Activated CD8-positive, alpha-beta T cell treated with anti-CD3 and anti-CD28 coated beads for 36 hours (primary cell): ENCODE measurements around the gene CDH11. TPM values are rescaled to one million over a fixed set of nuclear protein-coding genes. Genes with fewer than 3 reads are reported as not detected.

Experiments
- ATAC-seq: fragments of 200-7000 bp; cut with Tn5 transposase; one replicate; pipeline ENCODE4 v1.10.0; 2021; ENCODE audit warnings: mild to moderate bottlenecking, moderate library complexity
- CTCF ChIA-PET: fragments of 350-600 bp; sonication (Branson Sonifier 250); formaldehyde crosslinking; loops from one replicate; lab custom pipeline; 2021; ENCODE audit warnings: antibody characterized with exemption; lab: Charles Lee
- POLR2A ChIA-PET: fragments of 350-600 bp; sonication (Branson Sonifier 250); formaldehyde crosslinking; loops from one replicate; lab custom pipeline; 2021; ENCODE audit warnings: antibody characterized with exemption; lab: Charles Lee
- DNase-seq: peaks from one replicate; pipeline ENCODE4 v3.0.0-alpha.2; 2020
- H3K27ac Mint-ChIP-seq: one replicate; pipeline ENCODE4 v1.8.0; 2021; ENCODE audit warnings: mild to moderate bottlenecking, mixed read lengths
- H3K27me3 Mint-ChIP-seq: one replicate; pipeline ENCODE4 v1.8.0; 2021; ENCODE audit warnings: mixed read lengths
- H3K36me3 Mint-ChIP-seq: one replicate; pipeline ENCODE4 v1.8.0; 2021; ENCODE audit warnings: low read depth, mixed read lengths
- H3K4me1 Mint-ChIP-seq: one replicate; pipeline ENCODE4 v1.8.0; 2021; ENCODE audit warnings: low read depth, mixed read lengths
- H3K4me3 Mint-ChIP-seq: one replicate; pipeline ENCODE4 v1.8.0; 2021; ENCODE audit warnings: mild to moderate bottlenecking, moderate library complexity, mixed read lengths
- H3K9me3 Mint-ChIP-seq: one replicate; pipeline ENCODE4 v1.8.0; 2021; ENCODE audit warnings: mixed read lengths
- intact Hi-C: fragments of 100-400 bp; cut with micrococcal nuclease; formaldehyde crosslinking; loops from one replicate; pipeline ENCODE4 v1.10.0; 2022
- total RNA-seq, 2 experiments: library from RNA; stranded (reverse); gene quantifications; one replicate each; pipeline ENCODE4 v1.2.3, GENCODE V29; 2021
- TF ChIP-seq, protein P1 (sequence below): fragments of 200-600 bp; IDR thresholded peaks from one replicate; pipeline ENCODE4 v1.8.0; 2022; ENCODE audit warnings: antibody characterized with exemption, mild to moderate bottlenecking

The CDH11 gene
- total RNA-seq, 2 experiments from 2014 or later, result not detected

DNA sequence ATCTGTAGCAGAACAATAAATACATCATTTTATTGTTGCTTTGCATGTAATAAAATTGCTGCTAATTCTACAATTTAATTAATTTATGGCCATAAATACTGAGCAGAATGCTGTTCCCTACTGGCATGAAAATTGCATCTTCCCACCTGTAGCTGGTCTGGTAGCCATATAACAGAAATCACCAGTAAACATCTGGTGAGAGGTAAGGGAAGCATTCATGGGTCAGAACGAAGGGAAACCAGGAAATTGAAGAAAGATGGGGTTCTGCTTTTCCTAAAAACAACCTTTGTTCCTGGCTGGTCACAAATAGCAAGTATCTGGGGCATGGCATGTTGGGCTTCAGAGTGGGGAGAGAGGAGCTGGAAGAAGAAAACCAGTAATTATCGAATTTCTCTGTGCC lies 128.4 kb downstream of the CDH11 start:
- H3K9me3 Mint-ChIP-seq, result peaks cover 5% of the 10 kb centered on the region
- TF ChIP-seq, protein P1, sequence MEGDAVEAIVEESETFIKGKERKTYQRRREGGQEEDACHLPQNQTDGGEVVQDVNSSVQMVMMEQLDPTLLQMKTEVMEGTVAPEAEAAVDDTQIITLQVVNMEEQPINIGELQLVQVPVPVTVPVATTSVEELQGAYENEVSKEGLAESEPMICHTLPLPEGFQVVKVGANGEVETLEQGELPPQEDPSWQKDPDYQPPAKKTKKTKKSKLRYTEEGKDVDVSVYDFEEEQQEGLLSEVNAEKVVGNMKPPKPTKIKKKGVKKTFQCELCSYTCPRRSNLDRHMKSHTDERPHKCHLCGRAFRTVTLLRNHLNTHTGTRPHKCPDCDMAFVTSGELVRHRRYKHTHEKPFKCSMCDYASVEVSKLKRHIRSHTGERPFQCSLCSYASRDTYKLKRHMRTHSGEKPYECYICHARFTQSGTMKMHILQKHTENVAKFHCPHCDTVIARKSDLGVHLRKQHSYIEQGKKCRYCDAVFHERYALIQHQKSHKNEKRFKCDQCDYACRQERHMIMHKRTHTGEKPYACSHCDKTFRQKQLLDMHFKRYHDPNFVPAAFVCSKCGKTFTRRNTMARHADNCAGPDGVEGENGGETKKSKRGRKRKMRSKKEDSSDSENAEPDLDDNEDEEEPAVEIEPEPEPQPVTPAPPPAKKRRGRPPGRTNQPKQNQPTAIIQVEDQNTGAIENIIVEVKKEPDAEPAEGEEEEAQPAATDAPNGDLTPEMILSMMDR, result no peak
- no peak overlapping the region for H3K27ac Mint-ChIP-seq
- DNase-seq (no peak), ATAC-seq (no peak)
- POLR2A ChIA-PET, result no interaction called here
- H3K4me1 Mint-ChIP-seq, result no peaks in the 10 kb centered on the region
- CTCF ChIA-PET, result no interaction called here
- H3K27me3 Mint-ChIP-seq, result no peaks in the 10 kb centered on the region
- intact Hi-C loops, result no loop called here
- H3K36me3 Mint-ChIP-seq, result no peaks in the 10 kb centered on the region
- no peak overlapping the region for H3K4me3 Mint-ChIP-seq

DNA sequence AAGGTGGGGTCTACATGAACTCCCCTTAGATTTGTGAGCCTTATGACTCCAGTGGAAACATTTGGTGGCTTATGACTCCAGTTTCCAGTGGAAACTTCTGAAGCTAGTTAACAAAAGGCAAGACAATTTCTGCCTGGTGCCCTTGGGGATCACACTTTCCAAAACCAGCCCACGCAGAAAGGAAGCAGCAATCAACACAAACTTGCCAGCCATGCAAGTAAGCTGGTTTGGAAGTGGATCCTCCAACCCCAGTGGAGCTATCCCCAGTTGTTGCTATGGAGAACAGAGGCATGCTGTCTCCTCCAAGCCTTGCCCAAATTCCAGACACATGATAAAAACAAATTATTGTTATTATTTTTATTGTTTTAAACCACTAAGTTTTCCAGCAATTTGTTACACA lies 130.9 kb downstream of the CDH11 start:
- peaks cover 6% of the 10 kb centered on the region for H3K9me3 Mint-ChIP-seq
- H3K4me3 Mint-ChIP-seq, result no peak overlapping the region
- DNase-seq, result no peak
- ChIA-PET CTCF (no interaction called here), POLR2A (no interaction called here)
- intact Hi-C loops, result no loop called here
- TF ChIP-seq, protein P1, result no peak
- no peak overlapping the region for H3K27ac Mint-ChIP-seq
- ATAC-seq, result no peak
- H3K27me3 Mint-ChIP-seq, result no peaks in the 10 kb centered on the region
- H3K36me3 Mint-ChIP-seq, result no peaks in the 10 kb centered on the region
- no peaks in the 10 kb centered on the region for H3K4me1 Mint-ChIP-seq

DNA sequence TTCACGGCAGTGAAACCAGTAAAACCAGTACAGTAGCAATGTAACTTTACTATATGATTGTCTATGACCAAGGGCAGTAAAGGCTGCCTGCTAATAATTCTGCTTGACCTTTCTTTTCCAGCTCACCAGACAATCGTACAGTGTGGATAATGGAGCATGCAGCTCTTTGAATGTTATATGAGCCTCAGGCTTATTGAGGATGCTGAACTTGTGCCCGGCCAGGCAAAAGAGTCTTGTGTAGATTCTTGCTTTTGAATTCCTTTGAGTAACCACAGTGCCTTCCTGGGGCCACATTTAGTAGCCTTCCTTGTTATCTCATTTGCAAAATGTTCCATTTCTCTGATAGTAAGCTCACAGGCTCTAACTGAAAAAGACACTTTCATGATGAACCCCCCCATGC lies 131.8 kb downstream of the CDH11 start:
- Mint-ChIP-seq H3K27me3 (no peaks in the 10 kb centered on the region), H3K4me3 (no peak overlapping the region), H3K27ac (no peak overlapping the region), H3K36me3 (no peaks in the 10 kb centered on the region), H3K4me1 (no peaks in the 10 kb centered on the region), H3K9me3 (peaks cover 9% of the 10 kb centered on the region)
- ChIA-PET POLR2A (no interaction called here), CTCF (no interaction called here)
- TF ChIP-seq, protein P1, result no peak
- intact Hi-C loops, result no loop called here
- ATAC-seq (no peak), DNase-seq (no peak)

DNA sequence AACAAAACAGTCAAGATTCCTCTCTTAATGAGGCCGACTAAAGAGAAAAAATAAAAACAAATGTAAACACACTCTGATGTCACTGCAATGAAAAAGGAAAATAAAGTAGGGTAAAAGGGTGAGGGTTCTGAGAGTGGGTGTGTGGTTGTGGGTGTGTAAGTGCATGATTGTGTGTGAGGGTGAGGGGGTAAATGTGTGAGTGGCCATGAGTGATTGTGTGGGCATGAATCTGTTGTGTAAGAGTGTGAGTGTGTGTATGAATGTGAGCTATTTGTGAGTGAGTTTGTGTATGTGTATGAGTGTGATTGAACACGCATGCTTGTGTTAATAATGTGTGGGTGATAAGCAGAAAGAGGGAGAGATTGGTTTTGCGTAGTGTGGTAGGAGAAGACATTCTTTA lies 132.8 kb downstream of the CDH11 start:
- Mint-ChIP-seq H3K36me3 (no peaks in the 10 kb centered on the region), H3K27ac (no peak overlapping the region), H3K27me3 (no peaks in the 10 kb centered on the region), H3K9me3 (peaks cover 9% of the 10 kb centered on the region), H3K4me1 (no peaks in the 10 kb centered on the region), H3K4me3 (no peak overlapping the region)
- DNase-seq, result no peak
- TF ChIP-seq, protein P1, result no peak
- CTCF ChIA-PET, result no interaction called here
- intact Hi-C loops, result no loop called here
- no peak for ATAC-seq
- POLR2A ChIA-PET, result no interaction called here

DNA sequence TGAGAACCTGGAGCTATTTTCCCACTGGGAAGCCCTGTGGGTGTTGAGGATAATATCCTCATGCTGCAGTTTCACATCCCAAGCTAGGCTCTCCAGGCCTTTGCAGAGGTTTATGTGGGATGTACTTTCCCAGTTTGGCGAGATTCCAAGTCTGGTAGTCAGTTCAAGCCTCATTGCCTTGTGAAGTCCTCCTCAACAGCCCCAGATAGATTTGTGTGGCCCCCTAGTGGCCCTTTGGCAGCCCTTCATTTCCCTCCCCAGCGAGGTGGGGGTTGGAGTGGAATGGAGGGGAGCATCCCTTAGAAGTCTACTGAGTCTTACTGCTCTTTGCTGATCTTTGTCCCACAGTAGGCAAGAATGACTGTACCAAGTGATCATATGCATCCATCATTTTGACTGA lies 137.9 kb downstream of the CDH11 start:
- ATAC-seq, result no peak
- H3K27ac Mint-ChIP-seq, result no peak overlapping the region
- no peak for DNase-seq
- intact Hi-C loops, result no loop called here
- CTCF ChIA-PET, result no interaction called here
- peaks cover 8% of the 10 kb centered on the region for H3K9me3 Mint-ChIP-seq
- no peak overlapping the region for H3K4me3 Mint-ChIP-seq
- TF ChIP-seq, protein P1, result no peak
- POLR2A ChIA-PET, result no interaction called here
- no peaks in the 10 kb centered on the region for H3K36me3 Mint-ChIP-seq
- H3K4me1 Mint-ChIP-seq, result no peaks in the 10 kb centered on the region
- no peaks in the 10 kb centered on the region for H3K27me3 Mint-ChIP-seq
